Neural cell (in vitro differentiated cells): Measurements from ENCODE around the gene IL1RAPL2.

Source experiments
- CTCF ChIP-seq: fragments of 450-650 bp; IDR thresholded peaks from 2 replicates; pipeline ENCODE4 v1.5.1; 2014; ENCODE audit warnings: antibody characterized with exemption, mild to moderate bottlenecking, moderate library complexity; ENCODE audit not compliant: poor library complexity, severe bottlenecking
- REST ChIP-seq: IDR thresholded peaks from 2 replicates; pipeline ENCODE4 v1.6.1; 2012; ENCODE audit warnings: borderline replicate concordance

GRCh38 chrX:105495376-105495775 lies 929.4 kb downstream of the IL1RAPL2 start:
- no peak for TF ChIP-seq CTCF
- no peak for TF ChIP-seq REST
